H1 (cell line): ENCODE data around the gene DOCK11. TPM values are rescaled to one million over a fixed set of nuclear protein-coding genes. Genes with fewer than 3 reads are reported as not detected.

Experiments
- CTCF ChIA-PET: fragments of 300-600 bp; sonication (Branson Sonifier 250); formaldehyde crosslinking; loops from one replicate; lab custom pipeline; 2021; ENCODE audit not compliant: partially characterized antibody; lab: Charles Lee
- POLR2A ChIA-PET: fragments of 300-600 bp; sonication (Branson Sonifier 250); formaldehyde crosslinking; loops from one replicate; lab custom pipeline; 2021; ENCODE audit warnings: inconsistent platforms; ENCODE audit not compliant: partially characterized antibody; lab: Charles Lee
- DNase-seq, 2 experiments: peaks; one replicate each; pipeline versions ENCODE4 v3.0.0 to v3.0.0-alpha.2; 2010 to 2022; ENCODE audit warnings: low spot score in 2 of 2, low read depth in 1 of 2, mixed read lengths in 1 of 2
- FAIRE-seq: peaks from 2 replicates; lab custom pipeline; 2011; peaks lifted over from hg19 to GRCh38; lab: Jason Lieb, UNC
- H2AFZ ChIP-seq: 2 replicates; pipeline ENCODE4 v1.8.1; 2012; ENCODE audit warnings: low read length, inconsistent platforms
- H2AK5ac ChIP-seq: 2 replicates; pipeline ENCODE4 v1.6.1; 2013; ENCODE audit warnings: low read depth, low read length
- H2BK120ac ChIP-seq: replicated peaks from 2 replicates; pipeline ENCODE3; 2013; ENCODE audit warnings: low read depth, low read length, inconsistent platforms
- H2BK12ac ChIP-seq: 2 replicates; pipeline ENCODE4 v1.6.1; 2013; ENCODE audit warnings: low read depth, low read length
- H2BK15ac ChIP-seq: 2 replicates; pipeline ENCODE4 v1.6.1; 2013; ENCODE audit warnings: low read length
- H2BK20ac ChIP-seq: 2 replicates; pipeline ENCODE4 v1.6.1; 2013; ENCODE audit warnings: low read length
- H2BK5ac ChIP-seq: 2 replicates; pipeline ENCODE4 v1.6.1; 2013; ENCODE audit warnings: low read depth, low read length
- H3K14ac ChIP-seq: 2 replicates; pipeline ENCODE4 v1.6.1; 2013; ENCODE audit warnings: inconsistent platforms; ENCODE audit not compliant: insufficient read length
- H3K18ac ChIP-seq: 2 replicates; pipeline ENCODE4 v1.6.1; 2013; ENCODE audit warnings: low read length; ENCODE audit errors: extremely low read depth
- H3K23ac ChIP-seq: 2 replicates; pipeline ENCODE4 v1.6.1; 2013; ENCODE audit warnings: inconsistent platforms; ENCODE audit not compliant: insufficient read length
- H3K23me2 ChIP-seq: 2 replicates; pipeline ENCODE4 v1.6.1; 2013; ENCODE audit warnings: low read depth, low read length
- H3K27ac ChIP-seq: 2 replicates; pipeline ENCODE4 v1.6.1; 2011; ENCODE audit warnings: low read depth, low read length, inconsistent platforms
- H3K27me3 ChIP-seq, 4 experiments: replicated peaks in 1 of 4; 1 replicate in 1 of 4; 2 replicates in 3 of 4; pipeline versions ENCODE4 v1.6.1 to v1.8.1; 2011 to 2013; ENCODE audit warnings: low read length in 3 of 4, mild to moderate bottlenecking in 3 of 4, inconsistent platforms in 2 of 4, mixed read lengths in 2 of 4, moderate library complexity in 1 of 4; ENCODE audit not compliant: control insufficient read depth in 3 of 4, insufficient read depth in 3 of 4; ENCODE audit errors: extremely low read depth in 1 of 4
- H3K36me3 ChIP-seq, 4 experiments: 2 replicates each; pipeline versions ENCODE4 v1.6.1 to v1.8.1; 2011 to 2013; ENCODE audit warnings: mild to moderate bottlenecking in 4 of 4, low read length in 3 of 4, moderate library complexity in 2 of 4, control low read depth in 1 of 4, inconsistent platforms in 1 of 4; ENCODE audit not compliant: insufficient read depth in 4 of 4, control insufficient read depth in 2 of 4
- H3K4ac ChIP-seq: replicated peaks from 2 replicates; pipeline ENCODE3; 2013; ENCODE audit warnings: low read length, low read depth, mixed read lengths, inconsistent platforms; ENCODE audit not compliant: insufficient read length
- H3K4me1 ChIP-seq, 4 experiments: replicated peaks in 1 of 4; 1 replicate in 1 of 4; 2 replicates in 3 of 4; pipeline versions ENCODE4 v1.6.1 to v1.8.1; 2011 to 2013; ENCODE audit warnings: low read length in 3 of 4, inconsistent platforms in 2 of 4, mixed read lengths in 1 of 4; ENCODE audit not compliant: insufficient read depth in 4 of 4, control insufficient read depth in 3 of 4
- H3K4me2 ChIP-seq, 2 experiments: 2 replicates each; pipeline versions ENCODE4 v1.6.1 to v1.8.1; 2011 to 2013; ENCODE audit warnings: low read depth in 2 of 2, low read length in 2 of 2, control low read depth in 1 of 2, inconsistent platforms in 1 of 2, mild to moderate bottlenecking in 1 of 2; ENCODE audit not compliant: insufficient read depth in 1 of 2
- H3K4me3 ChIP-seq, 4 experiments: fragments of 200-600, 300-600 bp in 1 of 4; sonication (generic), shearing (Covaris generic), sonication (Bioruptor Twin) in 1 of 4; 2 replicates each; pipeline versions ENCODE4 v1.5.1 to v1.8.1; 2011 to 2016; ENCODE audit warnings: low read length in 4 of 4, low read depth in 3 of 4, control low read depth in 2 of 4, inconsistent platforms in 2 of 4, mild to moderate bottlenecking in 2 of 4, mixed read lengths in 1 of 4, moderate library complexity in 1 of 4; ENCODE audit not compliant: insufficient read depth in 2 of 4; ENCODE audit errors: extremely low read depth in 1 of 4
- H3K56ac ChIP-seq: replicated peaks from 2 replicates; pipeline ENCODE3; 2013; ENCODE audit warnings: low read depth, mild to moderate bottlenecking, mixed read lengths, low read length, inconsistent platforms; ENCODE audit not compliant: insufficient read length
- H3K79me1 ChIP-seq: 2 replicates; pipeline ENCODE4 v1.6.1; 2013; ENCODE audit warnings: low read depth, low read length, control low read depth
- H3K79me2 ChIP-seq, 2 experiments: 2 replicates each; pipeline versions ENCODE4 v1.6.1 to v1.8.1; 2012 to 2013; ENCODE audit warnings: low read length in 2 of 2, mild to moderate bottlenecking in 2 of 2, inconsistent platforms in 1 of 2; ENCODE audit not compliant: insufficient read depth in 2 of 2, control insufficient read depth in 1 of 2
- H3K9ac ChIP-seq, 4 experiments: replicated peaks in 1 of 4; 1 replicate in 1 of 4; 2 replicates in 3 of 4; pipeline versions ENCODE4 v1.6.1 to v1.8.1; 2011 to 2013; ENCODE audit warnings: low read depth in 3 of 4, low read length in 3 of 4, control low read depth in 2 of 4, mild to moderate bottlenecking in 2 of 4, moderate library complexity in 2 of 4, inconsistent platforms in 1 of 4; ENCODE audit errors: extremely low read depth in 1 of 4
- H3K9me3 ChIP-seq, 2 experiments: 2 replicates each; pipeline versions ENCODE4 v1.6.1 to v1.8.1; 2012 to 2013; ENCODE audit warnings: mild to moderate bottlenecking in 2 of 2, moderate library complexity in 2 of 2, control low read depth in 1 of 2, inconsistent platforms in 1 of 2, low read depth in 1 of 2, low read length in 1 of 2, mixed read lengths in 1 of 2; ENCODE audit not compliant: insufficient read depth in 2 of 2
- H4K20me1 ChIP-seq, 2 experiments: replicated peaks in 1 of 2; 2 replicates each; pipeline versions ENCODE3 to v1.8.1; 2011 to 2013; ENCODE audit warnings: inconsistent platforms in 2 of 2, low read length in 2 of 2, mild to moderate bottlenecking in 1 of 2; ENCODE audit not compliant: insufficient read depth in 2 of 2, control insufficient read depth in 1 of 2
- H4K5ac ChIP-seq: 2 replicates; pipeline ENCODE4 v1.6.1; 2013; ENCODE audit warnings: low read length, low read depth, mixed read lengths, inconsistent platforms; ENCODE audit not compliant: insufficient read length
- H4K8ac ChIP-seq: 2 replicates; pipeline ENCODE4 v1.8.0; 2013; ENCODE audit warnings: mild to moderate bottlenecking, moderate library complexity, low read length, inconsistent platforms; ENCODE audit not compliant: insufficient read depth; ENCODE audit errors: extremely low read depth
- H4K91ac ChIP-seq: replicated peaks from 2 replicates; pipeline ENCODE3; 2013; ENCODE audit warnings: low read length, mixed read lengths, inconsistent platforms; ENCODE audit not compliant: insufficient read length
- GTF2F1 ChIP-seq: IDR thresholded peaks from 2 replicates; pipeline ENCODE4 v1.6.1; 2012; ENCODE audit warnings: low read depth, low read length, improper control_type of control experiment, borderline replicate concordance
- SP4 ChIP-seq: IDR thresholded peaks from 2 replicates; pipeline ENCODE4 v1.6.1; 2012; ENCODE audit warnings: low read length, inconsistent platforms
- WGBS, 2 experiments: shearing (Covaris generic) in 1 of 2; methylation state at CpG; one replicate each; pipeline versions ENCODE4 v1.1.6 to v1.1.7; 2013 to 2015; ENCODE audit warnings: low lambda C conversion rate in 2 of 2, mixed read lengths in 2 of 2, inconsistent platforms in 1 of 2, low coverage in 1 of 2, missing lambda C conversion rate in 1 of 2; ENCODE audit not compliant: insufficient replicate concordance in 2 of 2, insufficient coverage in 1 of 2, insufficient read length in 1 of 2; ENCODE audit errors: extremely low coverage in 1 of 2, missing lambda C conversion rate in 1 of 2; 5-methylcytosine and 5-hydroxymethylcytosine counted together
- polyA plus RNA-seq, 7 experiments: library from polyadenylated mRNA; depleted of rRNA in 3 of 7; stranded (reverse) in 5 of 7; unstranded in 2 of 7; fragments of >200 nt in 5 of 7; fragments of 200-250 nt in 2 of 7; gene quantifications; 1 replicate in 5 of 7; 2 replicates in 1 of 7; 4 replicates in 1 of 7; pipeline versions ENCODE4 v1.2.1 to v1.2.3, GENCODE V29; 2011 to 2013; ENCODE audit warnings: missing spikeins in 2 of 7, mixed read lengths in 2 of 7
- total RNA-seq: library from RNA; stranded (reverse); fragmentation: NEBNext Ultra II Directional; extraction: Animal tissue kit (Norgen Biotek cat#: 25700); gene quantifications from 2 replicates; pipeline ENCODE4 v1.2.1, GENCODE V29; 2021
- TF ChIP-seq, protein P1 (sequence below): IDR thresholded peaks from 2 replicates; pipeline ENCODE4 v1.6.1; 2011; ENCODE audit warnings: low read length, improper control_type of control experiment

DOCK11 gene
- total and polyA plus RNA-seq, 2 of the 8 experiments (the other 6 are each of a cell fraction or from before 2014, with no cell fraction given): 4.9 to 12.0 TPM

DNA sequence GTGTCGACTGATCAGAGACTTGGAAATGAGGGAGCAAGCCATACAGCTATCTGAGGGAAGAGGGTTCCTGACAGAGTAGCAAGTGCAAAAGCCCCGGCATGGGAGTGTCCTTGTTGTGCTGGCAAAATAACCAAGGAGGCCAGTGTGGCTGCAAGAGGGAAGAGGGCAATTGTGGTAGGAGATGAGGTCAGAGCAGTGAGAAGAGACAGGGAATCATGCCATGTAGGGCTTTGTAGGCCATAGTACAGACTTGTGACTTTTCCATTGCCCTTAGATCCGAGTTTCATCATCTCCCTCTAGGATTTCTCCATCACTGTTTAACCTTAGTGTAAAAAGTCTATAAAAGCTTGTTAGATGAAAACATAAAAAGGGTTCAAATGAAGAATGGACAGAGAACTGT, 76.2 kb downstream of the DOCK11 start:
- H3K9ac ChIP-seq: no peak overlapping the region
- no peak overlapping the region for H2BK120ac ChIP-seq
- no peaks in the 10 kb centered on the region for H3K36me3 ChIP-seq
- H3K79me2 ChIP-seq: no peaks in the 10 kb centered on the region
- no peaks in the 10 kb centered on the region for H3K23me2 ChIP-seq
- H4K8ac ChIP-seq: no peak overlapping the region
- no peaks in the 10 kb centered on the region for H4K20me1 ChIP-seq
- TF ChIP-seq GTF2F1: no peak
- no peak for TF ChIP-seq SP4
- TF ChIP-seq, protein P1, sequence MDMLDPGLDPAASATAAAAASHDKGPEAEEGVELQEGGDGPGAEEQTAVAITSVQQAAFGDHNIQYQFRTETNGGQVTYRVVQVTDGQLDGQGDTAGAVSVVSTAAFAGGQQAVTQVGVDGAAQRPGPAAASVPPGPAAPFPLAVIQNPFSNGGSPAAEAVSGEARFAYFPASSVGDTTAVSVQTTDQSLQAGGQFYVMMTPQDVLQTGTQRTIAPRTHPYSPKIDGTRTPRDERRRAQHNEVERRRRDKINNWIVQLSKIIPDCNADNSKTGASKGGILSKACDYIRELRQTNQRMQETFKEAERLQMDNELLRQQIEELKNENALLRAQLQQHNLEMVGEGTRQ: no peak
- H3K27ac ChIP-seq: no peak overlapping the region
- H3K18ac ChIP-seq: no peak overlapping the region
- no peaks in the 10 kb centered on the region for H3K79me1 ChIP-seq
- no peak overlapping the region for H3K4me3 ChIP-seq
- H2AFZ ChIP-seq: no peak overlapping the region
- H3K4me2 ChIP-seq: no peak overlapping the region
- WGBS, 2 experiments: 88% methylated on average over 3 of the region's 3 CpGs; no CpG with 5 or more reads in 1 of the 2 experiments
- no peak overlapping the region for H2BK15ac ChIP-seq
- H3K56ac ChIP-seq: no peak overlapping the region
- H4K91ac ChIP-seq: no peak overlapping the region
- no peak overlapping the region for H2BK5ac ChIP-seq
- no peaks in the 10 kb centered on the region for H3K9me3 ChIP-seq
- no peak overlapping the region for H2BK12ac ChIP-seq
- ChIA-PET CTCF (no interaction called here), POLR2A (no interaction called here)
- H2BK20ac ChIP-seq: no peak overlapping the region
- H3K23ac ChIP-seq: no peak overlapping the region
- no peaks in the 10 kb centered on the region for H3K27me3 ChIP-seq
- H2AK5ac ChIP-seq: no peak overlapping the region
- DNase-seq (no peak), FAIRE-seq (no peak)
- H3K4ac ChIP-seq: no peak overlapping the region
- no peak overlapping the region for H3K14ac ChIP-seq
- no peak overlapping the region for H4K5ac ChIP-seq
- H3K4me1 ChIP-seq: no peaks in the 10 kb centered on the region
